Measurements from ENCODE around the gene PHAF1. TPM values are rescaled to one million over a fixed set of nuclear protein-coding genes. Genes with fewer than 3 reads are reported as not detected.
A peak's percentile ranks its signal among the peaks of the same experiment; 100 is the strongest.

Gene PHAF1
- polyA plus RNA-seq (2013): 12.4 TPM

- Histone ChIP-seq H3K4me1 (ENCODE audit: control extremely low read depth in 1 of 4, control insufficient read depth in 4 of 4, insufficient read depth in 4 of 4, low read length in 3 of 4) (peaks cover 9 to 39% (median 27%) of the 10 kb centered on the region in 4 experiments), H3K4me3 (ENCODE audit: control insufficient read depth in 1 of 7, extremely low read depth in 1 of 7, insufficient read depth in 4 of 7, low read depth in 2 of 7, low read length in 6 of 7) (peak within 1 kb of the TSS; percentile 83 to 98 (median 93)), H3K36me3 (ENCODE audit: control insufficient read depth in 4 of 4, insufficient read depth in 4 of 4, low read length in 3 of 4) (peaks cover 0 to 3% (median 1%) of the 10 kb centered on the region in 4 experiments), H3K9me3 (ENCODE audit: control extremely low read depth in 1 of 5, control insufficient read depth in 4 of 5, insufficient read depth in 2 of 5, low read depth in 1 of 5, low read length in 4 of 5) (no peaks in the 10 kb centered on the region), H3K27ac (ENCODE audit: insufficient read depth in 1 of 2, low read depth in 1 of 2, low read length in 2 of 2, poor library complexity in 1 of 2, severe bottlenecking in 2 of 2) (peak within 1 kb of the TSS; percentile 40 to 85), H3K27me3 (replicated peaks in 2 of 5; ENCODE audit: control insufficient read depth in 4 of 5, insufficient read depth in 5 of 5, low read length in 4 of 5) (no peaks in the 10 kb centered on the region)
- WGBS (ENCODE audit: insufficient coverage): 5% methylated on average over 56 of the region's 63 CpGs
- DNase-seq: peak; percentile 89 to 93 (median 92)
- POLR2A ChIA-PET: no interaction called here
- CTCF ChIA-PET: interaction anchor here (1.3 kb wide), 1 partner anchor 10 kb away, joined by 4 read pairs; no protein-coding TSS in a partner anchor
Measured at GRCh38 chr16:67109407-67110135, at the start of gene PHAF1. Gene PHAF1, plus strand, starts transcription at chr16:67109941. Its CDS starts 235 bp downstream, at chr16:67110176.

GRCh38 chr16:67063008-67063407 is 46.7 kb upstream of the PHAF1 start:
- H3K27ac ChIP-seq (ENCODE audit: insufficient read depth in 1 of 2, low read depth in 1 of 2, low read length in 2 of 2, poor library complexity in 1 of 2, severe bottlenecking in 2 of 2): peak overlapping the region in 1 of 2 experiments; percentile 77
- H3K4me1 ChIP-seq (ENCODE audit: control extremely low read depth in 1 of 4, control insufficient read depth in 4 of 4, insufficient read depth in 4 of 4, low read length in 3 of 4): peaks cover 9 to 34% (median 19%) of the 10 kb centered on the region in 4 experiments
- H3K9me3 ChIP-seq (ENCODE audit: control extremely low read depth in 1 of 5, control insufficient read depth in 4 of 5, insufficient read depth in 2 of 5, low read depth in 1 of 5, low read length in 4 of 5): no peaks in the 10 kb centered on the region
- CTCF ChIA-PET: interaction anchor here (0.9 to 1.1 kb wide), 2 partner anchors 11 to 38 kb away, joined by 3 to 5 read pairs; no protein-coding TSS in a partner anchor
- 0% methylated on average over 2 of the region's 2 CpGs for WGBS (ENCODE audit: insufficient coverage)
- H3K27me3 ChIP-seq (replicated peaks in 2 of 5; ENCODE audit: control insufficient read depth in 4 of 5, insufficient read depth in 5 of 5, low read length in 4 of 5): no peaks in the 10 kb centered on the region
- POLR2A ChIA-PET: no interaction called here
- H3K36me3 ChIP-seq (ENCODE audit: control insufficient read depth in 4 of 4, insufficient read depth in 4 of 4, low read length in 3 of 4): peaks cover 4 to 20% (median 15%) of the 10 kb centered on the region in 4 experiments
- H3K4me3 ChIP-seq (ENCODE audit: control insufficient read depth in 1 of 7, extremely low read depth in 1 of 7, insufficient read depth in 4 of 7, low read depth in 2 of 7, low read length in 6 of 7): peak overlapping the region in 3 of 7 experiments; percentile 17 to 69 (median 44)
- peak; percentile 31 to 68 (median 50) for DNase-seq

- no peak for DNase-seq
- no peaks in the 10 kb centered on the region for H3K9me3 ChIP-seq (ENCODE audit: control extremely low read depth in 1 of 5, control insufficient read depth in 4 of 5, insufficient read depth in 2 of 5, low read depth in 1 of 5, low read length in 4 of 5)
- peaks cover 3 to 15% (median 7%) of the 10 kb centered on the region in 4 experiments for H3K4me1 ChIP-seq (ENCODE audit: control extremely low read depth in 1 of 4, control insufficient read depth in 4 of 4, insufficient read depth in 4 of 4, low read length in 3 of 4)
- ChIA-PET POLR2A (no interaction called here), CTCF (interaction anchor here (0.7 to 3.1 kb wide), 5 partner anchors 13 to 87 kb away, joined by 3 to 12 read pairs (median 4); no protein-coding TSS in a partner anchor)
- no peak overlapping the region for H3K27ac ChIP-seq (ENCODE audit: insufficient read depth in 1 of 2, low read depth in 1 of 2, low read length in 2 of 2, poor library complexity in 1 of 2, severe bottlenecking in 2 of 2)
- peaks cover 20 to 50% (median 34%) of the 10 kb centered on the region in 4 experiments for H3K36me3 ChIP-seq (ENCODE audit: control insufficient read depth in 4 of 4, insufficient read depth in 4 of 4, low read length in 3 of 4)
- H3K27me3 ChIP-seq (replicated peaks in 2 of 5; ENCODE audit: control insufficient read depth in 4 of 5, insufficient read depth in 5 of 5, low read length in 4 of 5): no peaks in the 10 kb centered on the region
- no peak overlapping the region for H3K4me3 ChIP-seq (ENCODE audit: control insufficient read depth in 1 of 7, extremely low read depth in 1 of 7, insufficient read depth in 4 of 7, low read depth in 2 of 7, low read length in 6 of 7)
- WGBS (ENCODE audit: insufficient coverage): 100% methylated on average over 1 of the region's 2 CpGs
Measured at GRCh38 chr16:67068212-67068753, 41.5 kb upstream of the PHAF1 start.

- ChIA-PET POLR2A (interaction anchor here (0.5 to 1.2 kb wide), 2 partner anchors 11 to 605 kb away, joined by 3 to 8 read pairs; no protein-coding TSS in a partner anchor), CTCF (interaction anchor here (0.9 to 1.0 kb wide), 2 partner anchors 51 to 84 kb away, joined by 3 read pairs; no protein-coding TSS in a partner anchor)
- Histone ChIP-seq H3K36me3 (ENCODE audit: control insufficient read depth in 4 of 4, insufficient read depth in 4 of 4, low read length in 3 of 4) (peaks cover 27 to 61% (median 44%) of the 10 kb centered on the region in 4 experiments), H3K4me1 (ENCODE audit: control extremely low read depth in 1 of 4, control insufficient read depth in 4 of 4, insufficient read depth in 4 of 4, low read length in 3 of 4) (no peaks in the 10 kb centered on the region), H3K4me3 (ENCODE audit: control insufficient read depth in 1 of 7, extremely low read depth in 1 of 7, insufficient read depth in 4 of 7, low read depth in 2 of 7, low read length in 6 of 7) (no peak overlapping the region), H3K27me3 (replicated peaks in 2 of 5; ENCODE audit: control insufficient read depth in 4 of 5, insufficient read depth in 5 of 5, low read length in 4 of 5) (no peaks in the 10 kb centered on the region), H3K9me3 (ENCODE audit: control extremely low read depth in 1 of 5, control insufficient read depth in 4 of 5, insufficient read depth in 2 of 5, low read depth in 1 of 5, low read length in 4 of 5) (no peaks in the 10 kb centered on the region), H3K27ac (ENCODE audit: insufficient read depth in 1 of 2, low read depth in 1 of 2, low read length in 2 of 2, poor library complexity in 1 of 2, severe bottlenecking in 2 of 2) (no peak overlapping the region)
- 100% methylated on average over 1 of the region's 4 CpGs for WGBS (ENCODE audit: insufficient coverage)
- no peak for DNase-seq
Measured at GRCh38 chr16:67071476-67072048, 38.2 kb upstream of the PHAF1 start.

GRCh38 chr16:67075331-67075730 is 34.4 kb upstream of the PHAF1 start:
- POLR2A ChIA-PET: no interaction called here
- Histone ChIP-seq H3K36me3 (ENCODE audit: control insufficient read depth in 4 of 4, insufficient read depth in 4 of 4, low read length in 3 of 4) (peaks cover 17 to 45% (median 34%) of the 10 kb centered on the region in 4 experiments), H3K4me3 (ENCODE audit: control insufficient read depth in 1 of 7, extremely low read depth in 1 of 7, insufficient read depth in 4 of 7, low read depth in 2 of 7, low read length in 6 of 7) (no peak overlapping the region), H3K27ac (ENCODE audit: insufficient read depth in 1 of 2, low read depth in 1 of 2, low read length in 2 of 2, poor library complexity in 1 of 2, severe bottlenecking in 2 of 2) (no peak overlapping the region), H3K9me3 (ENCODE audit: control extremely low read depth in 1 of 5, control insufficient read depth in 4 of 5, insufficient read depth in 2 of 5, low read depth in 1 of 5, low read length in 4 of 5) (no peaks in the 10 kb centered on the region), H3K4me1 (ENCODE audit: control extremely low read depth in 1 of 4, control insufficient read depth in 4 of 4, insufficient read depth in 4 of 4, low read length in 3 of 4) (no peaks in the 10 kb centered on the region), H3K27me3 (replicated peaks in 2 of 5; ENCODE audit: control insufficient read depth in 4 of 5, insufficient read depth in 5 of 5, low read length in 4 of 5) (no peaks in the 10 kb centered on the region)
- CTCF ChIA-PET: interaction anchor here (0.9 to 1.4 kb wide), 6 partner anchors 9 to 57 kb away, joined by 3 to 5 read pairs (median 4); no protein-coding TSS in a partner anchor
- no peak for DNase-seq
- no CpG with 5 or more reads among the region's 2 CpGs for WGBS (ENCODE audit: insufficient coverage)

GRCh38 chr16:67077871-67078270 is 31.9 kb upstream of the PHAF1 start:
- Histone ChIP-seq H3K4me3 (ENCODE audit: control insufficient read depth in 1 of 7, extremely low read depth in 1 of 7, insufficient read depth in 4 of 7, low read depth in 2 of 7, low read length in 6 of 7) (no peak overlapping the region), H3K27ac (ENCODE audit: insufficient read depth in 1 of 2, low read depth in 1 of 2, low read length in 2 of 2, poor library complexity in 1 of 2, severe bottlenecking in 2 of 2) (no peak overlapping the region), H3K9me3 (ENCODE audit: control extremely low read depth in 1 of 5, control insufficient read depth in 4 of 5, insufficient read depth in 2 of 5, low read depth in 1 of 5, low read length in 4 of 5) (no peaks in the 10 kb centered on the region), H3K27me3 (replicated peaks in 2 of 5; ENCODE audit: control insufficient read depth in 4 of 5, insufficient read depth in 5 of 5, low read length in 4 of 5) (no peaks in the 10 kb centered on the region), H3K36me3 (ENCODE audit: control insufficient read depth in 4 of 4, insufficient read depth in 4 of 4, low read length in 3 of 4) (peaks cover 14 to 41% (median 26%) of the 10 kb centered on the region in 4 experiments), H3K4me1 (ENCODE audit: control extremely low read depth in 1 of 4, control insufficient read depth in 4 of 4, insufficient read depth in 4 of 4, low read length in 3 of 4) (no peaks in the 10 kb centered on the region)
- WGBS (ENCODE audit: insufficient coverage): 100% methylated on average over 3 of the region's 4 CpGs
- no peak for DNase-seq
- POLR2A ChIA-PET: no interaction called here
- CTCF ChIA-PET: interaction anchor here (0.8 to 1.9 kb wide), 2 partner anchors 12 to 60 kb away, joined by 3 to 5 read pairs; no protein-coding TSS in a partner anchor

All from common myeloid progenitor, CD34-positive (primary cell).